ENCODE measurements around the gene ZNF407.
A peak's percentile ranks its signal among the peaks of the same experiment; 100 is the strongest.

Gene ZNF407

GRCh38 chr18:74611765-74612164 is 14.1 kb downstream of the ZNF407 start:
- TF ChIP-seq, protein P1, sequence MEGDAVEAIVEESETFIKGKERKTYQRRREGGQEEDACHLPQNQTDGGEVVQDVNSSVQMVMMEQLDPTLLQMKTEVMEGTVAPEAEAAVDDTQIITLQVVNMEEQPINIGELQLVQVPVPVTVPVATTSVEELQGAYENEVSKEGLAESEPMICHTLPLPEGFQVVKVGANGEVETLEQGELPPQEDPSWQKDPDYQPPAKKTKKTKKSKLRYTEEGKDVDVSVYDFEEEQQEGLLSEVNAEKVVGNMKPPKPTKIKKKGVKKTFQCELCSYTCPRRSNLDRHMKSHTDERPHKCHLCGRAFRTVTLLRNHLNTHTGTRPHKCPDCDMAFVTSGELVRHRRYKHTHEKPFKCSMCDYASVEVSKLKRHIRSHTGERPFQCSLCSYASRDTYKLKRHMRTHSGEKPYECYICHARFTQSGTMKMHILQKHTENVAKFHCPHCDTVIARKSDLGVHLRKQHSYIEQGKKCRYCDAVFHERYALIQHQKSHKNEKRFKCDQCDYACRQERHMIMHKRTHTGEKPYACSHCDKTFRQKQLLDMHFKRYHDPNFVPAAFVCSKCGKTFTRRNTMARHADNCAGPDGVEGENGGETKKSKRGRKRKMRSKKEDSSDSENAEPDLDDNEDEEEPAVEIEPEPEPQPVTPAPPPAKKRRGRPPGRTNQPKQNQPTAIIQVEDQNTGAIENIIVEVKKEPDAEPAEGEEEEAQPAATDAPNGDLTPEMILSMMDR (IDR thresholded peaks at IDR 0.05; ENCODE audit: control insufficient read depth, extremely low read depth, insufficient read depth), result no peak
- no peak for DNase-seq (ENCODE audit: low read depth)
- H3K4me3 ChIP-seq (ENCODE audit: low read depth, low read length), result no peak overlapping the region

GRCh38 chr18:74613381-74613780 is 15.7 kb downstream of the ZNF407 start:
- TF ChIP-seq, protein P1 (IDR thresholded peaks at IDR 0.05; ENCODE audit: control insufficient read depth, extremely low read depth, insufficient read depth), result no peak
- H3K4me3 ChIP-seq (ENCODE audit: low read depth, low read length), result no peak overlapping the region
- DNase-seq (ENCODE audit: low read depth), result no peak

DNA sequence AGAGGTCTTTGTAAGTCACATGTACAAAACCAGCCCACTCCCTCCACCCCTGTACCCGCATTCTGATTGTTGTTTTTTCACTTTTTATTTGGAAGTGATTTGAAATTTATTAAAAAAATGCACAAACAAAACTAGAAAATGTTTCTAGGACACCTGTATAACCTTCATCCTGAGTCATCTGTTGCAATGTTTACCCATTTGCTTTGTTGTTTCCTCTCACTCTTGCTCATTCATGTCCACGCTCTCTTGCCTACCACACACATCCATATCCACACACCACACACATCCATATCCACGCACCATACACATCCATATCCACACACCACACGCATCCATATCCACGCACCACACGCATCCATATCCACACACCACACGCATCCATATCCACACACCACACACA is 18.8 kb downstream of the ZNF407 start:
- TF ChIP-seq, protein P1 (IDR thresholded peaks at IDR 0.05; ENCODE audit: control insufficient read depth, extremely low read depth, insufficient read depth), result no peak
- H3K4me3 ChIP-seq (ENCODE audit: low read depth, low read length), result no peak overlapping the region
- DNase-seq (ENCODE audit: low read depth), result no peak

- no peak overlapping the region for H3K4me3 ChIP-seq (ENCODE audit: low read depth, low read length)
- no peak for DNase-seq (ENCODE audit: low read depth)
- TF ChIP-seq, protein P1 (IDR thresholded peaks at IDR 0.05; ENCODE audit: control insufficient read depth, extremely low read depth, insufficient read depth), result no peak
Measured at GRCh38 chr18:74617486-74617885, 19.8 kb downstream of the ZNF407 start.

- DNase-seq (ENCODE audit: low read depth), result no peak
- H3K4me3 ChIP-seq (ENCODE audit: low read depth, low read length), result no peak overlapping the region
- TF ChIP-seq, protein P1 (IDR thresholded peaks at IDR 0.05; ENCODE audit: control insufficient read depth, extremely low read depth, insufficient read depth), result no peak
Measured at GRCh38 chr18:74622072-74622471, 24.4 kb downstream of the ZNF407 start.

DNA sequence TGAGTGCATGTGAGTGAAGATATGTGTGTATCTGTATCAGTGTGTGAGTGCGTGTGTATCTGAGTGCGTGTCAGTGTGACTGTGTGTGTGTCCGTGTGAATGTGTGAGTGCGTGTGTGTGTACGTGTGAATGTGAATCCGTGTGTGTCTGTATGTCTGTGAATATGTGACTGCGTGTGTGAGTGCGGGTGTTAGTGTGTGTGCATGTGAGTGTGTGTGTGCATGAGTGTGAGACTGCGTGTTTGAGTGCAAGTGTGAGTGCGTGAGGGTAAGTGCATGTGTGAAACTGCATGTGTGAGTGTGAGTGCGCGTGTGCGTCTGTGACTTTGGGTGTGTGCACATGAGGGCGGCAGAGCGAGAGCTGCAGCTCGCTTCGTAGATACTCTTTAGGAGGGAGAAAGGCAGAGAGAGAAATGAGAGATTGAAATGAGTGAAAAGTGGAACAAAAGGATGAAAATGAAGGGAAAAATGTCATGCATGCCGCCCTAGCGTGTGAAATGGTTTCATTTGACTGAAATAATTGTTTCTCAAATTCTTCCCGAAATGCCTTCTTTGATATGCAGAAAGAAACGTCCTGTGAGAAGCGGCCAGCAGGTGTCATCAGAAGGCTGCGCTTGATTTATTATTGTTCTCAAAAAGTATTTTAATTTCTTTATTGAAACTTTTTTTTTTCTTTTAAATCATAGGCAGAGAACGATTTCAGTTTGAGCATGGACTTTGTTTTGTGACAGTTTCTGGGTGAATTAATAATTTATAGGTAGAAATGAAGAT is 25.6 kb downstream of the ZNF407 start:
- no peak for DNase-seq (ENCODE audit: low read depth)
- TF ChIP-seq, protein P1 (IDR thresholded peaks at IDR 0.05; ENCODE audit: control insufficient read depth, extremely low read depth, insufficient read depth), result peak; percentile 71
- H3K4me3 ChIP-seq (ENCODE audit: low read depth, low read length), result no peak overlapping the region

DNA sequence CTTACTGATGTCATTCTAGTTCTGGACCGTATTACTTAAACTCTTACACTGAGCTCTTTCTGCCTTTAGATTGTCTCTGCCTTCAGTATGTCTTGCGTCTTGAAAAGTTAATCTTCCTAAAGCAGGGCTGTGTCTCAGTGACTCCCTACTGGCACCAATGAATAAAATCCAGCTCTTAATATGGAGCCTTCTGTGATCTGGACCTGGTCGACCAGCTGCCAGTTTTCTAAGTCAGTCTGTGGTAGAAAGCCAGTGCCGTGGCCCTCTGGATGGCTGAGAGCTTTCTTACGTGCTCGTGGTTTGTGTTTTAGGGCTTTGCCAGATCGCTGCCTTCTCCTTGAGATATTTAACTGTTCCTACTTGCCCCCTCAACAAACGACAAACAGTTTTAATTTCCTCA is 26.8 kb downstream of the ZNF407 start:
- H3K4me3 ChIP-seq (ENCODE audit: low read depth, low read length), result no peak overlapping the region
- TF ChIP-seq, protein P1 (IDR thresholded peaks at IDR 0.05; ENCODE audit: control insufficient read depth, extremely low read depth, insufficient read depth), result no peak
- DNase-seq (ENCODE audit: low read depth), result no peak
